Ishikawa (cell line): ENCODE data around the gene AATK.
A peak's percentile ranks its signal among the peaks of the same experiment; 100 is the strongest.

ENCODE experiments used
- CEBPB ChIP-seq: IDR thresholded peaks from 2 replicates; pipeline ENCODE4 v1.6.1; 2012
- CREB1 ChIP-seq: IDR thresholded peaks from 2 replicates; pipeline ENCODE4 v1.6.1; 2012; ENCODE audit warnings: low read depth
- EGR1 ChIP-seq: IDR thresholded peaks from 2 replicates; pipeline ENCODE4 v1.6.1; 2012
- EP300 ChIP-seq: IDR thresholded peaks from 2 replicates; pipeline ENCODE4 v1.6.1; 2012; ENCODE audit warnings: borderline replicate concordance
- FOXM1 ChIP-seq: IDR thresholded peaks from 2 replicates; pipeline ENCODE4 v1.6.1; 2012; ENCODE audit warnings: low read depth, borderline replicate concordance
- NFIC ChIP-seq: IDR thresholded peaks from 2 replicates; pipeline ENCODE4 v1.6.1; 2012
- RAD21 ChIP-seq: IDR thresholded peaks from 2 replicates; pipeline ENCODE4 v1.6.1; 2012; ENCODE audit warnings: low read depth
- TAF1 ChIP-seq: IDR thresholded peaks from 2 replicates; pipeline ENCODE4 v1.6.1; 2012; ENCODE audit warnings: low read depth, mild to moderate bottlenecking
- TCF12 ChIP-seq: IDR thresholded peaks from 2 replicates; pipeline ENCODE4 v1.6.1; 2012; ENCODE audit warnings: low read depth
- USF1 ChIP-seq: IDR thresholded peaks from 2 replicates; pipeline ENCODE4 v1.6.1; 2012
- YY1 ChIP-seq: IDR thresholded peaks from 2 replicates; pipeline ENCODE4 v1.6.1; 2012; ENCODE audit warnings: low read depth
- TF ChIP-seq, protein P1 (sequence below): IDR thresholded peaks from 2 replicates; pipeline ENCODE4 v1.6.1; 2012; ENCODE audit warnings: low read depth, mild to moderate bottlenecking
- TF ChIP-seq, protein P2 (sequence below): IDR thresholded peaks from 2 replicates; pipeline ENCODE4 v1.6.1; 2012

DNA sequence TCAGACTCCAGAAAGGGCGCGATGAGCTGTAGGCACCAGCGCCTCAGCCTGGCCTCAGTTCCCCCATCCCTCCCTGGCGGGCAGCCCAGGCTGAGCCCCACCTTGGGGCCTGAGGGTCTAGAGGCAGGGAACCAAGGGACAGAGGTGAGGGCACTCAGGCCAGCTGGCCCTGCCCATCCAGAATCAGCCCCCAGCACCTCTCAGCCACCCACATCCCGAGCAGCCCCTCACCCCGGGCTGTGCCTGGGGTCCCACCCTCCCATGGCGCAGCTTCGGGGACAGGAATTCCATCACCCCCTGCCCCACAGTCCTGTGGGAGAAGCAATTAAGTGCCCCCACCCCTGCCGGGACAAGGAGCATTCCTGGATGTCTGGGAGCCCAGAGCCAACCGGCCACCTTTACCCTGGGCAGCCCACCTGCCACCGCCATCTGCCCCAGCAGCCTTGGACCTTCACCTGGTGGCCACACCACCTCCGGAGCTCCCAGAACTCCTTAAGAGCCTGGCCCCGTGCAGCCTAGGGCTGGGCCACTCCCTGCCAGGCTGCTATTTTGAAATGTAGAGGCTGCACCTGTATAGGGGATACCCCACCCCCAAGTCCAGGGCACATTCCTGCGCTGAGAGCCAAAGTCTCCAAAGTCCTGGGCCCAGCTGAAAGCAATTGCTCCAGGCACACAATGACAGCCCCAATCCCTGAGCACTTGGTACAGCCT is 34.4 kb downstream of the AATK start:
- TF ChIP-seq, protein P1, sequence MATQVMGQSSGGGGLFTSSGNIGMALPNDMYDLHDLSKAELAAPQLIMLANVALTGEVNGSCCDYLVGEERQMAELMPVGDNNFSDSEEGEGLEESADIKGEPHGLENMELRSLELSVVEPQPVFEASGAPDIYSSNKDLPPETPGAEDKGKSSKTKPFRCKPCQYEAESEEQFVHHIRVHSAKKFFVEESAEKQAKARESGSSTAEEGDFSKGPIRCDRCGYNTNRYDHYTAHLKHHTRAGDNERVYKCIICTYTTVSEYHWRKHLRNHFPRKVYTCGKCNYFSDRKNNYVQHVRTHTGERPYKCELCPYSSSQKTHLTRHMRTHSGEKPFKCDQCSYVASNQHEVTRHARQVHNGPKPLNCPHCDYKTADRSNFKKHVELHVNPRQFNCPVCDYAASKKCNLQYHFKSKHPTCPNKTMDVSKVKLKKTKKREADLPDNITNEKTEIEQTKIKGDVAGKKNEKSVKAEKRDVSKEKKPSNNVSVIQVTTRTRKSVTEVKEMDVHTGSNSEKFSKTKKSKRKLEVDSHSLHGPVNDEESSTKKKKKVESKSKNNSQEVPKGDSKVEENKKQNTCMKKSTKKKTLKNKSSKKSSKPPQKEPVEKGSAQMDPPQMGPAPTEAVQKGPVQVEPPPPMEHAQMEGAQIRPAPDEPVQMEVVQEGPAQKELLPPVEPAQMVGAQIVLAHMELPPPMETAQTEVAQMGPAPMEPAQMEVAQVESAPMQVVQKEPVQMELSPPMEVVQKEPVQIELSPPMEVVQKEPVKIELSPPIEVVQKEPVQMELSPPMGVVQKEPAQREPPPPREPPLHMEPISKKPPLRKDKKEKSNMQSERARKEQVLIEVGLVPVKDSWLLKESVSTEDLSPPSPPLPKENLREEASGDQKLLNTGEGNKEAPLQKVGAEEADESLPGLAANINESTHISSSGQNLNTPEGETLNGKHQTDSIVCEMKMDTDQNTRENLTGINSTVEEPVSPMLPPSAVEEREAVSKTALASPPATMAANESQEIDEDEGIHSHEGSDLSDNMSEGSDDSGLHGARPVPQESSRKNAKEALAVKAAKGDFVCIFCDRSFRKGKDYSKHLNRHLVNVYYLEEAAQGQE, result no peak
- TF ChIP-seq TAF1, result no peak
- TF ChIP-seq EP300, result no peak
- TF ChIP-seq, protein P2, sequence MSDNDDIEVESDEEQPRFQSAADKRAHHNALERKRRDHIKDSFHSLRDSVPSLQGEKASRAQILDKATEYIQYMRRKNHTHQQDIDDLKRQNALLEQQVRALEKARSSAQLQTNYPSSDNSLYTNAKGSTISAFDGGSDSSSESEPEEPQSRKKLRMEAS, result no peak
- no peak for TF ChIP-seq CREB1
- TF ChIP-seq USF1, result 0 out of 2 replicates have a peak, but pooled peaks have one; percentile 17
- no peak for TF ChIP-seq YY1
- peak; percentile 17; the same call in 1 of the 2 replicates for TF ChIP-seq RAD21
- TF ChIP-seq EGR1, result no peak
- TF ChIP-seq CEBPB, result no peak
- peak; percentile 60; the same call in 1 of the 2 replicates for TF ChIP-seq NFIC
- TF ChIP-seq TCF12, result peak; percentile 55
- no peak for TF ChIP-seq FOXM1
